Hepatic stellate cell (primary cell): ENCODE results near the gene AJAP1.

Experiments used
- DNase-seq: peaks from one replicate; pipeline ENCODE4 v3.0.0; 2011; ENCODE audit warnings: low spot score

The AJAP1 gene

DNA sequence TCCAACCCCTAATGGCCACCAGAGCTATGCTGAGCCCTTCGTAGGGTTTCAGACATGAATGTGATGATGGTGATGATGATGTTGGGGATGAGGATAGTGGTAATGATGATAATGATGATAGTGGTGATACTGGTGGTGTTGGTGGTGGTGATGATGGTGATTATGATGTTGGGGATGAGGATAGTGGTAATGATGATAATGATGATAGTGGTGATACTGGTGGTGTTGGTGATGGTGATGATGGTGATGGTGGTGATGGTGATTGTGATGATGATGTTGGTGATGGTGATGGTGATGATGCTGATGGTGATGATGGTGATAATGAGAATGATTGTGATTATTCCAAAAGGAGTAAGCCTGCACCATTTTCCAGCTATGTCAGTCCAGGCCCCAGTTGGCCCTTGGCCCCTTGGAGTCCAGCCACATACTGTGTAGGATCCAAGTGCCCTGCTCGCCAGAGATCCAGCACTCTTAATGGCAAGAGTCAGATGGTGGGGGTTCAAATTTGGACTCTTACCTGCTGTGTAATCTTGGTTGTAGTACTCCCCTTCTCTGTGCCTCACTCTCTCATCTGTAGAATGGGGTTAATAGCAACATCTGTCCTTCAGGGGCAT lies 28.3 kb downstream of the AJAP1 start:
- DNase-seq = no peak

DNA sequence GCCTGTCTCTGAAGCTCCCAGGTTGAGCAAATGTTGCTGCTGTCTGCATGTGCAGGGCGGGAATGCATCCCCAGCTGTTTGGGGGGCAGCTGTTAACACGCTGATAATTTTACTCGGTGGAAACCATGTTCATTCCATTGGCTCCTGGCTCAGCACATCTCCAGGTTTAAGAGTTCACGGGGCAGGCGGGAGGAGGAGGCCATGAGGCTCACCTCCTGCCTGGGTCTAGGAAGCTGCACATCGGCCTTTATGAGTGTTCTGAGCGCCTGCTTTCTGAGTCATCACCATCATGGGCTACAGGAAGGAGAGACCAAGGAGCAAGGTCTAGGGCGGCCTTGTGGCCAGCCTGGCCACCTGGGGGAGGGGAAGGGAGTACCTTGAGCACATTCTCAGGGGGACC lies 29.7 kb downstream of the AJAP1 start:
- DNase-seq = no peak

DNA sequence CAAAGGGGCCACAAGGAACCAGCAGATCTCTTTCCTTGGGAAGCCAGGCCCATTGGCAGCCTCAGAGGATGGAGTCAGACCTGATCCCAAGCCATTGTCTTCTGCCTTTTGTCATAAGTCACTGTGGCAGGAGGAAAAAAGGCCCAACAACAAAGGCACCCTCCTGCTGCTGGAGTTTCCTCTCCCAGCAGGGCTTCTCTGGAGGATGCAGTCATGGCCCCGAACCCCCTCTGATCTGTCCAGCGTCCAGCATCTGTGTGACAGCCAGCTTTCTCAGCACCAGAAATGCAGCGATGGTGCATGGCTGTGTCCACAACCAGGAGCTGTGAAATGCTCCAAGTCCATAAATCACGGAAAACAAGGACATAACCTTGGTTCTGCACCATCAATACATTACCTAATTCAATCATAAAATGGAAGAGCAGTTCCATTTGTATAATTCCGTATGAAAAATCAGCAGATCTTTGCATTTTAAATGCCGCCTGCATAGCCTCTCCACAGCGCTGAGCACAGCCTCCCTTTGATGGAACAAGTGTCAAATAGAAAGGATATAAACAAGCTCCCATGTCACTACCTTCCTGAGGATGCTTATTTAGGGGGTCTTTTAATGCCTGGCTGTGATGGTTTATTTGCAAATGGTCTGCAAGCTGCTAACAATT lies 30.6 kb downstream of the AJAP1 start:
- DNase-seq = no peak

DNA sequence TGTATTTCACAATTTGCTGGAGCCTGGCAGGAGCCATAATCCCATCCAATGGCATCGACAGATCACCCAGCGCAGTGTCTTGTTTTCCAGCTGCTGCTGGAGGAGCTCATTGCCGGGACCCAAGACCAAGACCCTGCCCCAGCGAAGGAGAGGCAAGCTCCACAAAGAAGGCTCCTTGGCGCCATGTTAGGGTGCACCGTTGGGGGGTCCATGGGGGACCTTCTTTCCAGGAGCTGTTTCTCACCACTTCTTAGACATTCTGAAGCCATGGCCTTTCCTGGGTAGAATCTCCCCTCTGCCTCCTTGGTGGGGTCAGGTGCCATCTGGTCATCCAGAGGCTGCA lies 31.1 kb downstream of the AJAP1 start:
- DNase-seq = no peak

DNA sequence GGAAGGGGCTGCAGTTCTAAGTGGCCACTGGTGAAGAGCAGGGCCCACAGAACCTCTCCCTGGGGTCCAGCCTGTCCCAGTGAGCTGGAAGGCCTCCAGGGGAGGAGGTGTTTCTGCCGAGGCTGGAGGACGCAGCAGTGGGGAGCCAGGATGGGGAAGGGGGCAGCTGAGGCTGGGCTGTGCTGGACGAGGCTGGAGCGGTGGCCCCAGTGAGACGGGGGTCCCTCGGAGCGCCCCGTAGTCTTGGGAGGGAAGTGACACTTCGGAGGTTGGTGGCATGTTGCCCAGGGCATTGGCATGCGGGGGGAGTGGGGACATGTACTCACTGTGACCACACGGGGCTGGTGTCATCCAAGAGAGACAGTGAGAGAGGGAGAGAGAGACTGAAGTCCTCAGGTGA lies 33.5 kb downstream of the AJAP1 start:
- DNase-seq = no peak

DNA sequence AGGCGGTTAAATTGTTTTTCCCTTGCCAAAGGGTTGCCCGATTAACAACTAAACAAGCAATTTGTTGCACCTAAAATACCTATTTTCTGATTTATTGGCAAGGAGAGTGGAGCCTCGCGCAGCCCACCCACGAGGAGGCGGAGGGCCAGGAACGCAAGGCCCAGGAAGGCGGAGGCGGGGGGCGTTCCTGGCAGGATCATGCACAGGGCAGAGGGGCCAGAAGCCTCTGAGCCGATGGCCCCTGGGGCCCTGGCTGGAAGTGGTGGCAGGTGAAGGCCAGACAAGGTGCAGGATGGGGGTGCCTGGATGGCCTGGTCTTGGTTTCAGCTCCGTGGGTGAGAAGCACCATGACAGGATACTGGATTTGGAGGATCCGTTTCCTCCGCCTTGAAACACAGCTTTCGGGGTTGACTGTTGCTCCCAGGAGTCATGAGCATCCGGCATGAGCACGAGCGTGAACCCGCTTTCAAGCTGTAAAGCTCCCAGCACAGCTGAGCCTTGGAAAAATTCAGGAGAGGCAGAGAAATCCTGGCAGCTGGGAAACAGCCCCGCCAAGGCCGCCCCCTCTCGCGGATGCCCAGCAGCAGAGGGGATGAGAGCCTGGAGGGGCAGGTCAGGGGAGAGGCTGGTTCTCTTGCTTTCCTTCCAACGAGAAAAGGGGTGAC lies 35.0 kb downstream of the AJAP1 start:
- no peak for DNase-seq

DNA sequence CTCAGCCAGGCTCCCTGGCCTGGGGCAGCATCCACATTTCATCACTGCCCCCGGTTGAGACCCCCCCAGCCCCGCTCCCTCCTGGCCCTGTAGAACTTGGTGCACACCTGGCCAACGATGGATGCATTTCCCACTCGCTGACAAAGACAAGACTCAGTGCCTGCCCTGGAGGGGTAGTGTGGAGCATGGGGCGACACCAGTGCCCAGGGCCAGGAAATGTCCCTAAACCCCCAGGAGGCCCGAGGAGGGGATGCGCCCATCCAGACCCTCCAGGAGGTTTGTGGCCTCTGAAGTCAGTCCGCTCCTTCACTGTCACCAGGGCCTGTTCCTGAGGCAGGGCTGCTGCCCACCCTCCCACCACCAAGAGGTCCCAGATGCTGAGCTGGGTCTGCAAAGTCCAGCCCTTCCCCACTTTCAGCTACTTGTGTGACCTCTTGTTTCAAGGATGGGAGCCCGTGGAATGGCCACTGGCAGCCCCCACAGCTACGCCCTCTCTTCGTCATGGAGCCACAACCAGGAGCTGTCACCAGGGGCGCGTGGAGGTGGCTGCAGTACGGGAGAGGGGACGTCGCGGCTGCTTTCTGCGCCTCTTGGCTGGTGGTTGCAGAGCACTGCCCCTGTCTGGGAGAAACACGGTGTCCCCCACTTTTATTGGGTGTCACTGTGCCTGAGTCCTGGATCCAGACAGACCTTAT lies 35.7 kb downstream of the AJAP1 start:
- DNase-seq = no peak

DNA sequence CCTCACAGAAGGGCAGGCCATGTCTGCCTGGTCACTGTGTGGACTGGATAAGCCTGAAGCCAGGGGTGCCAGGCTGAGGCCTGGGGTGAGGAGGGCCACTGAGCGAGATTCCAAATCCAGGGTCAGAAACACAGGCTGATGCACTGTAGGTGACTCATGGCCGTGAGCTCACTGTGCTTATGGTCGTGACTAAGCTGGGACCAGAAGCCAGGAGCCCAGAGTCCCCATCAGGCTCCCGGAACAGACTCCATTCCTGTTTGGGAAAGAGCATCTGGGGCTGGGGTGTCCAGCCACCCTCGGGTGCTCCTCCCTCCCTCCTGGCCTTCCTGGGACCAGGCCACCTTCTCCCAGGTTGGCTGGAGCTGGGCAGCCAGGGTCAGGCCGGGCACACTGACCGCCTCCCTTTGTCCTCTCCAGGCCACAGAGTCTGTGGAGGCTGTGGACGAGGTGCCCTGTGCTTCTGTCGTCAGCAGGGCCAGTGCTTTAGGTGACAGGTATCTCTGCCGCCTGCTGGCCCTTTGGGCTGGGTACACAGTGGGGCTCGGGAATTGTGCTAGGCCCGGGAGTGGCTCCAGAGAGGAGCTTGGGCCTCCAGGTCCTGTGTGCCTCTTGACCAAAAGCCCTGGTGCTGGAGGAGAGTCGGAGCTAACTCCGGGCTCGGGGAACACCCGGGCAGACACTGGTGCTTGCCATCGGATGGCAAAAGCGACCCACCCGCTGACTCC lies 36.7 kb downstream of the AJAP1 start:
- no peak for DNase-seq

DNA sequence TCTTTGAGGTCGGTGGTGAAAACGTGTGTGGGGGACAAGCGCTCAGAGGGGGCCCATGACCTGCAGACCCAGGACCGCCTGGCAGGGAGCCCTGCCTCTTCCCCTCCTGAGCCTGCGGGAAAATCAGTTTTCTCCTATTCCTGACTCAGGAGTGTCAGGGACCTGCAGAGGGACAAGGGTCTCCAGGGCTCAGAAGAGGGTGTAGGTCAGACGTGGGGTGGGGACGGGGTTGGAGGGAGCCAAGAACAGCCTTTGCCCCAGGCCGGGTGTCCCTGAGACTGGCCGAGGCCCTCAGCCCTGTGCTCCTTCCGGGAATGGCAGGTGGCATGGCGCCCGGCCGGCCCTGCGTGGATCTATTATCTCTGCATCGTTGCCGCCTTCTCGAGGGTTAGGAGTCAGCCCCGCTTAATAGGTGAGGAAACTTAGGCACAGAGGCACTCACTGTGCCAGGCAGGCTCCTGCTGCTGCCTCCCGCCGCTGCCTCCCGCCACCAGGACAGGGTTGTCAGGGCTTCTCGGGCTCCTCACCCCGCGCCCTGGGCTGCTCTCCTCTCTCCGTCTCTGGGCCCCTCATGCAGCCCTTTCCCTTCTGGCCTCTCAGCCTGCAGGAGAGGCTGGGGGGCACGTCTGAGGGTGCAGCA lies 37.5 kb downstream of the AJAP1 start:
- DNase-seq = no peak

DNA sequence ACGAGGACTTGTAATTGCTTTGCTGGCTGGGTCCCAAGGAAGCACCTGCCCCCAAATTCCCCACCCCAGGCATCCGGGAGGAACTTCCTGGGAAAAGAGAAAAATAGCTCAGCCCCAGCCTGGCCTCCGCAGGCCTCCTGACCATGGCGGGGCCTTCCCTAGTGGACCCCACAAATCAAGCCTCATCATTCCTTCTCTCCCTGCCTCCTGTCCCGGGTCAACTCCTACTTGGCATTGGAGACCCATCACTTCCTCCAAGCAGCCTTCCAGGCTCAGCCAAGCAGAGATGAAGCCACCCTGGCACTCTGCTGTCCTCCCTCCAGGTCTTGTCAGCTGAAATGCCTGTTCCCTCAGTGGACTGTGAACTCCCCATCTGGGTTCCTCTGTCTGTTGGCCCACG lies 38.0 kb downstream of the AJAP1 start:
- DNase-seq = no peak

DNA sequence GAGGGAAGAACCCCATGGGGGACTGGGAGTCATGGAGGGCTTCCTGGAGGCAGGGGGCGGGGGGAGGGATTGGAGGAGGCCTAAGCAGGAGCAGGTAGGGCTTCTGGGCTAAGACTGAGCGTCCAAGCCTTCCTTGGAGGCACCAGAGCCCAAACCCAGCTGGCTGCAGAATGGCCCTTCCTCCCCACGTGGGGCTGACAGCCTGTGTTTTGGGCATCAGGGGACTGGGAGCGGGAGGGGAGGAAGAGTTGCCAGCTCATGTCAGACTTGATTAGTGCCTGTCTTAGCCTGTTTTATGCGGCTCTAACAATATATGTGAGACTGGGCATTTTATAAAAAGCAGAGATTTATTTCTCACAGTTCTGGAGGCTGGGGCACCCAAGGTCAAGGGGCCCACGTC lies 38.9 kb downstream of the AJAP1 start:
- DNase-seq = no peak

DNA sequence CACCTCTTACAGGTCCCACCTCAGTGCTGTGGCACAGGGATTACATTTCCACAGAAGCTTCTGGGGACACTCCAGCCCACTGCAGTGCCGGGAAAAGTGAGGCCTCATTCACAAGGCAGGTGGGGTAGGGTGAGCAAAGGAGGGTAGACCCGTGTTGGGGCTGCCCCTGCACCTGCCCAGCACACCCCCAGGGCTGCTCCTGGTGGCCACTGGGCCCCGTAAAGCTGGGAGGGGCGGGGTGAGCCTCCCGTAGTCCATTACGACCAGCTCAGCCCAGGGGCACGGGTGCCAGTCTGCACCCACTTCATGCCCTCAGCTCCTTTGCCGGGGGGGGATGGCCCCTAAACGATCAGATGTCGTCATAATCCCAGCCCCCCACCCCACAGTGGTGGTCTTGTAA lies 39.5 kb downstream of the AJAP1 start:
- DNase-seq = no peak

DNA sequence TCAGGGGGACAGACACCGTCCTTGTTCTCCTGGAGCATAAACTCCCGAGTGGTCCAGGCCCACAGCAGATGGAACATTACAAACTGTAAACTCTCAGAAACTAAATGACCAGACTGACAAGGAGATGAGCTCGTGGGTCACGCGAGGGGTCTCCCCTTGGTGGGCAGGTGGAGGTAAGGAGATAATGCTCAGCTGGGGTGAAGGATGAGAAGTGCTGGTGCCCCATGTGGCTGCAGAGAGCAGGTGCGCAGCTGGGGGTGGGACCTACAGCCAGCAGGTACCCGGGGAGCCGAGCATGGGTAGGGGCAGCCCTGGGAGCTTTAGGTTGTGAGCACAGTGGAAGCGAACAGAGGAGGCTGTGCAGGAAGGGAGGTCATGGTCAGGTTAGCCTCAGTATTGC lies 40.1 kb downstream of the AJAP1 start:
- no peak for DNase-seq

DNA sequence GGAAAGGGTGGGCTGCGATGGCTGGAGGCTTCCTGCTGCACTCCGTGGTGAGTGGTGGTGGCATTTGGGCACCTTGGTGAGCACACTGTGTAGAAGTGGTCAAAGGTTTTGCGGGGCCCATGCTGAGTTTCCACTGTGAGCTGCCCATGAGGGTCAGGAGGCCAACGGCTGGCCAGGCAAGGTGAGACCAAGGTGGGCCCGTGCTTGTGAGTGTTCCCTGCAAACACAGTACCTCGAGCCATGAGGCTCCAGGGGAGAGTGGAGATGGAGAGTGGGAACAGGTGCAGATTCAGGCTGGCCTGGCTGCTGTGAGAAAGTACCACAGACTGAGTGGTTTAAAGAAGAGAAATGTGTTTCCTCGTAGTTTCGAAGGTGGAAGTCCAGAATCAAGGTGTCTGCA lies 40.8 kb downstream of the AJAP1 start:
- no peak for DNase-seq

DNA sequence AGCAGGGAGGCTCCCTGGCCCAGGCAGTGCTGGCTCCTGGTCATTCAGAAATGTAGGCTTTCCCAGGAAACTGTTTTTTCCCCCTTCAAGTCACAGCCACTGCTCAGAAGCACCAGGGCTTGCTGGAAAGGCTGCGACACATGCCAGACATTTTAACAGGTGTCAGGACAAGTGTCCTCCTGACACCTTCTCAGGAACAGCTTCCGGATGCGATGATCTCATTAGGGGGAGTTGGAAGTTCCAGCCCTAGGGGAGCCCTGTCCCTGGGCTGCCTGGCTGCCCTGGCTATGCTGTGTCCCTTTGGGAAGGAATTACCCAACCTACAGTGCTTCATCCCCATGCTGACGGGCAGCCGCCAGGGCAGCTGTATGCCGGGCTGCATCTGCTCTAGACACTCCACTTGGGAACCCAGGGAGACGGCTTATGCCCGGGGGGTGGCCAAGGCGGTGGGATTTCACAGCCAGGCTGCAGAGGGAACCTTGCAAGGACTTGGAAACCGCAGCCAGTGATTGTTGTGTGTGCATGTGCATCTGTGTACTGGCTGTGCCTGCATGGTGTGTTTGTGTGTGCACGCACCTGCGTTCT lies 41.8 kb downstream of the AJAP1 start:
- no peak for DNase-seq

DNA sequence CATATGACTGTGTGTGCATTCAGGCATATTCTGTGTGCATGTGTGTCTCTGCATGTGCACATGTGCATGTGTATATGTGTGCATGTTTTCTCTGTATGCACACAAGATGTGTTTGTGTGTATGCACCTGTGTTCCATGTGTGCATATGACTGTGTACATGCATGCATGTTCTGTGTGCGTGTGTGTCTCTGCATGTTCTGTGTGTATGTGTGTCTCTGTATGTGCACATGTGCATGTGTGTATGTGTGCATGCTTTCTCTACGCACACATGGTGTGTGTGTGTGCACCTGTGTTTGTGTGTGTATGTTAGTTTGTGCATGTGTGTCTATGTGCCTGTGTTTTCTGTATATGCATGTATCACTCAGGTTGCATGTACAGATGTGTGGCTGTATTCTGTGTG lies 42.3 kb downstream of the AJAP1 start:
- DNase-seq = no peak

DNA sequence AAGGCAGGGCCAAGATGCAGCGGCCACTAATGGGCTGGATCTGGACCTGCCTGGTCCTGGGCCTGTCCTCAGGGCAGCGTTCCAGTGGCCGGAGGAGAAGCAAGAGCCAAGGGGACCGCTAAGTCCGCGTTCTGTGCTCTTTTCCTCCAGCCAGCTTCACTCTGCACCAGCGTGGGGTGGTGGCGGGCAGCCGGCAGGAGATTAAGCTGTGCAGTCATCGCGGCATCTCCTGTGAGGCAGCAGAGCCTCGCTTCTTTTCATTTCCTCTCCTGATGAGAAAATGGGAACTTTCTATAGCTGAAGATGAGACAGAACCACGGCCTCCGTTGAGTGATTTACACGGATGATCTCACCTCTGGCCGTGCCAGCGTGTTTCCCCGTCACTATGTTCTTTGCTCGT lies 43.4 kb downstream of the AJAP1 start:
- no peak for DNase-seq

DNA sequence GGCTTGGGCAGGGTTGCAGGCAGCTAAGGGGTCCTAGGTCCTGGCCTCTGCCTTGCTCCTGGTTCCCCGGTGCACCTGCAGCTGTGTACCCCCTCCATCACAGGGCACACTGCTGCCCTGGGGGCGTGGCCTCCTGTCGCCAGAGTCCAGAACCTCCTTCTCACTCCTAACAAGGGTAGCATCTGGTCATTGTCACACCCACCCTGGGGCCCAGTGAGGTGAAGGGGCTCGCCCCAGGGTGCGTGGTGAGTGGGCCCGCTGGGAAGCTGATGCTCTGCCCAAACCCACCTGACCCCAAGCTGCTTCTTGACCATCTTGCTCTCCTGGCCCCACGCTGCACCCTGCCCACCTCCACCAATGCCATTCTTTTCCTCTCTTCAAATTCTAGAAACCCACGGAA lies 44.5 kb downstream of the AJAP1 start:
- DNase-seq = no peak

DNA sequence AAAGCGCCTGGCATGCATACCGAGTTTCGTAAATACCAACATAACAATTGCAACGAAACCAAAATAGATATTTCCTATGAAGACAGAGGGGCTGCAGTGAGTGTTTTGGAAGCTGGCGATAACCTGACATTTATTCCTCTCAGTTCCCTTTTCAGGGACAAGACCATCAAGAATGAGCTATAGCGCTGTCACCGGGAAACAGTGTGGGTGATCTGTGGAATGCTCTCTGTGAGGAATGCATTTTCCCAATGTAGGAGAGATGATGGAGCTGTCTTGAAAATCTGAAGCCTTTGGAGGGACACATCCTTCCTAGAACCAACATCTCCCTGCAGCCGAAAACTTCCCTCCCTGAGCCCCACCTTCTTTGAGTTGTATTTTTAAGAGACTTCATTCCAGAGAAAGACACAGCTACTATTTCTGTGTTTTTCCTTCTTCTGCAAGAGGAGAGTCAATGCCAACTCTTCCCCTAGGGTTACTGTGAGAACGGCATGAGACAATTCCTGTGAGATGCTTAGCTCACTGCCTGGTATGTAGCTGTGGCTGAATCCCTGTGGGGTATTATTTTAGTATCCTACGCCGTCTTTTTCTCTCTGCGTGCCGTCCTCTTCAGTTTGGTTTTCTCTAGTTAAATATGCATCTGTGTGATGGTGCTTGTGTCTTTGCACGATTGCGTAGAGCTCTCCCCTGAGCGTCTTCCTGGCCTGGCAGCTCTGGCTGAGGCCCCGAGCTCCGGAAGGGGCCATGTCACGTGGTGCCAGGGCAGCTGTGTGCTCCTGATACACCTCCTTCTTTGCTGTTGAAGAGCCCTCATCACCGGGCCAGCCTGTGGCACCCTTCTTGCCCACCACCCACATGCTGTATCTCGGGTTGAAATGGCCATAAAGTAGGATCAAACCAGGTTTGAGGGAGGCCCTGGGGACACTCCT lies 45.2 kb downstream of the AJAP1 start:
- no peak for DNase-seq

DNA sequence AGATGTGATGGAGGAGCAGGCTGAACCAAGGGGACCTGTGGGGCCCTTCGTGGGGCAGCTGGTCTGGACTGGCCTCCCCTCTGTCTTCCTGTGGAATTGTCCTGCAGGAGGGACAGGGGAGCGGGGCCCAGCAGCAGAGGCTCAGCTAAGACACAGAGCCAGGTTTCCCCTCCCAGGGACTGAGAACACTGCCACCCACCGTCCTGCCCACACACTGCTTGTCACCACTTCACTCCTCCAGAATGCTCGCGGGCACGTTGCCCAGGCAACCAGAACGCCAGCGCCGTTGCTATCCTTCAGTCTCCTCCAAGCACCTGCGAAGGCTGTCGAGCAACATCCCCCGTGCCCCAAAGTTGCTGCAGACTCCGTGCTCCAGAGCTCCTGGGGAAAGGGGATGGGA lies 46.4 kb downstream of the AJAP1 start:
- DNase-seq = no peak

DNA sequence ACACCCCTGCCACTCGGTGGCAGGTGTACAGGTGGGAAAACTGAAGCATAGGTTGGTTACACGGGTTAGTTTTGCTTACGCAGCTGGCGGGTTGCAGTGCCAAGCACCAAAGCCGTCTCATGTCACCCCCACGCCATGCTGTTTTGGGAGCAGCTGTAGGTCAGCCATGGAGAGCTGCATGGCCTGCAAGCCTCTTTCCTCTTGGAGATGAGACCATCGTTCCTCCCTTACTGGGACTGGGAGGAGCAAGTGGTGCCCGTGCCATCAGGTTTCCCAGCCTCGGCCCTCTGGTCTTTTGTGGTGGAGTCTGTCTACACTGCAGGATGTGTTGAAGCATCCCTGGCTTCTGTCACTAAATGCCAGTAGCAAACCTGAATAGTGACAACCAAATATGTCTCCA lies 46.9 kb downstream of the AJAP1 start:
- no peak for DNase-seq
